ENCODE measurements around the gene NCOA3.

DNA sequence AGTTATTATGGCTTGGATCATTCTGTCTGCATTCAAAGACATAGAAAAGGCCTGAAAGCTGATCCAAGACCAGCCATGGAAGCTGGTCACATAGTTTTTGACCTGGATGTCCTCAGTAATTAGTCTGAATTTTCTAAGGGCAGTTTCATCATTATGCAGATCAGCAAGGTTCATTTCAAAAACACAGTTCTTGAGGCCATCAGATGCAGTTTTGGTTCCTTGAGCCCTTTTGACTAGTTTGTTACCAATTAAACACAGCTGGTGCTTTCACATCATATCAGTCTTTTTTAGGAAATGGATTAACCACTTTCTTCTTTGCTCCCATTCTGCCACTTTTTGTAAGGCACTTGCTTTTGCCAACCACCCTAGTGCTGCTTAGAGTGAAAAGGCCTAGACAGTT is 129.4 kb downstream of the NCOA3 start:
- TF ChIP-seq, protein P1, sequence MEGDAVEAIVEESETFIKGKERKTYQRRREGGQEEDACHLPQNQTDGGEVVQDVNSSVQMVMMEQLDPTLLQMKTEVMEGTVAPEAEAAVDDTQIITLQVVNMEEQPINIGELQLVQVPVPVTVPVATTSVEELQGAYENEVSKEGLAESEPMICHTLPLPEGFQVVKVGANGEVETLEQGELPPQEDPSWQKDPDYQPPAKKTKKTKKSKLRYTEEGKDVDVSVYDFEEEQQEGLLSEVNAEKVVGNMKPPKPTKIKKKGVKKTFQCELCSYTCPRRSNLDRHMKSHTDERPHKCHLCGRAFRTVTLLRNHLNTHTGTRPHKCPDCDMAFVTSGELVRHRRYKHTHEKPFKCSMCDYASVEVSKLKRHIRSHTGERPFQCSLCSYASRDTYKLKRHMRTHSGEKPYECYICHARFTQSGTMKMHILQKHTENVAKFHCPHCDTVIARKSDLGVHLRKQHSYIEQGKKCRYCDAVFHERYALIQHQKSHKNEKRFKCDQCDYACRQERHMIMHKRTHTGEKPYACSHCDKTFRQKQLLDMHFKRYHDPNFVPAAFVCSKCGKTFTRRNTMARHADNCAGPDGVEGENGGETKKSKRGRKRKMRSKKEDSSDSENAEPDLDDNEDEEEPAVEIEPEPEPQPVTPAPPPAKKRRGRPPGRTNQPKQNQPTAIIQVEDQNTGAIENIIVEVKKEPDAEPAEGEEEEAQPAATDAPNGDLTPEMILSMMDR (conservative IDR thresholded peaks at IDR 0.05; ENCODE audit: low read depth, low read length), result no peak
- TF ChIP-seq EZH2 (IDR thresholded peaks at IDR 0.05; ENCODE audit: low read length, unreplicated experiment) (no peak), EZH2phosphoT487 (IDR thresholded peaks at IDR 0.05; ENCODE audit: borderline replicate concordance, low read length) (no peak)
